Panc1 (cell line): ENCODE data around the gene B4GALT1. TPM values are rescaled to one million over a fixed set of nuclear protein-coding genes. Genes with fewer than 3 reads are reported as not detected.

Experiments
- ATAC-seq: fragments of 200-7000 bp; cut with Tn5 transposase; 2 replicates; pipeline ENCODE4 v1.9.1; 2020; ENCODE audit warnings: mild to moderate bottlenecking, moderate library complexity
- BruUV-seq: library from RNA; stranded (reverse); fragments of 400-500 nt; replicated peaks from 2 replicates; lab custom pipeline; 2021; lab: Mats Ljungman, UMichigan
- CTCF ChIA-PET: fragments of 300-600 bp; sonication (Branson Sonifier 250); formaldehyde crosslinking; loops from one replicate; lab custom pipeline; 2022; ENCODE audit warnings: antibody characterized with exemption; lab: Charles Lee
- POLR2A ChIA-PET: fragments of 300-600 bp; sonication (Branson Sonifier 250); formaldehyde crosslinking; loops from one replicate; lab custom pipeline; 2022; ENCODE audit warnings: antibody characterized with exemption; lab: Charles Lee
- DNase-seq: peaks from one replicate; pipeline ENCODE4 v3.0.0-alpha.2; 2010; ENCODE audit warnings: low read depth, low spot score
- H3K27ac ChIP-seq: 2 replicates; pipeline ENCODE4 v1.5.1; 2011; ENCODE audit warnings: mild to moderate bottlenecking, low read length, inconsistent platforms
- H3K27me3 ChIP-seq: fragments of 200-500 bp; sonication (Bioruptor generic); 2 replicates; pipeline ENCODE4 v1.6.0; 2014; ENCODE audit warnings: low read length, inconsistent platforms; ENCODE audit not compliant: control insufficient read depth, insufficient read depth
- H3K36me3 ChIP-seq: fragments of 200-500 bp; sonication (Bioruptor generic); 2 replicates; pipeline ENCODE4 v1.5.1; 2014; ENCODE audit warnings: inconsistent platforms, mild to moderate bottlenecking, low read length, moderate library complexity; ENCODE audit not compliant: control insufficient read depth, insufficient read depth
- H3K4me1 ChIP-seq: 2 replicates; pipeline ENCODE4 v1.5.1; 2011; ENCODE audit warnings: inconsistent platforms, mild to moderate bottlenecking, low read length, moderate library complexity; ENCODE audit not compliant: control insufficient read depth, insufficient read depth
- H3K4me3 ChIP-seq, 2 experiments: 2 replicates each; pipeline ENCODE4 v1.5.1; 2011 to 2012; ENCODE audit warnings: low read depth in 2 of 2, low read length in 2 of 2, mild to moderate bottlenecking in 2 of 2, inconsistent platforms in 1 of 2, moderate library complexity in 1 of 2
- H3K9me3 ChIP-seq: fragments of 200-500 bp; sonication (Bioruptor generic); 2 replicates; pipeline ENCODE4 v1.5.1; 2014; ENCODE audit warnings: low read depth, mild to moderate bottlenecking, inconsistent platforms, low read length, moderate library complexity; ENCODE audit not compliant: control insufficient read depth, insufficient read depth
- CTCF ChIP-seq: fragments of 450-650 bp; IDR thresholded peaks from 2 replicates; pipeline ENCODE4 v1.5.1; 2017; ENCODE audit warnings: mild to moderate bottlenecking
- POLR2AphosphoS5 ChIP-seq: IDR thresholded peaks from 2 replicates; pipeline ENCODE4 v1.6.1; 2012; ENCODE audit warnings: mild to moderate bottlenecking, low read depth, low read length, moderate library complexity
- REST ChIP-seq, 2 experiments: IDR thresholded peaks; 2 replicates each; pipeline ENCODE4 v1.6.1; 2011 to 2012; ENCODE audit warnings: low read depth in 2 of 2, control low read depth in 1 of 2, low read length in 1 of 2, mild to moderate bottlenecking in 1 of 2, moderate library complexity in 1 of 2; ENCODE audit not compliant: insufficient read depth in 1 of 2
- SIN3A ChIP-seq: IDR thresholded peaks from 2 replicates; pipeline ENCODE4 v1.6.1; 2012; ENCODE audit warnings: low read depth, mild to moderate bottlenecking, low read length, moderate library complexity, borderline replicate concordance; ENCODE audit not compliant: insufficient read depth
- TCF7L2 ChIP-seq: IDR thresholded peaks from 2 replicates; pipeline ENCODE4 v1.6.1; 2011; ENCODE audit warnings: mild to moderate bottlenecking, low read depth, low read length, inconsistent platforms
- in situ Hi-C: cut with HindIII; loops from 2 replicates; pipeline ENCODE4 v1.10.0; 2016; ENCODE audit warnings: low sequenced_read_pairs, low pct_unique_long_range_greater_than_20kb
- intact Hi-C: fragments of 100-400 bp; cut with micrococcal nuclease; formaldehyde crosslinking; loops from one replicate; pipeline ENCODE4 v1.10.0; 2022; ENCODE audit not compliant: unreplicated experiment
- total RNA-seq: library from RNA; stranded (reverse); gene quantifications from one replicate; pipeline ENCODE4 v1.2.1, GENCODE V29; 2021; ENCODE audit not compliant: unreplicated experiment

Gene B4GALT1
- total RNA-seq, 1 experiment from 2014 or later = 57.4 TPM

GRCh38 chr9:33190021-33190705 is 23.0 kb upstream of the B4GALT1 start:
- intact Hi-C loops (no loop called here), in situ Hi-C loops (no loop called here)
- ChIA-PET CTCF (interaction anchor here (1.1 kb wide), 1 partner anchor 39 kb away, joined by 8 read pairs; no protein-coding TSS in a partner anchor), POLR2A (no interaction called here)
- no peaks in the 10 kb centered on the region for H3K4me1 ChIP-seq
- H3K27me3 ChIP-seq = no peaks in the 10 kb centered on the region; the same call in 1 of the 2 replicates
- TF ChIP-seq TCF7L2 (no peak), REST (IDR thresholded peaks at IDR 0.05; ENCODE audit: insufficient read depth in 1 of 2, low read depth in 2 of 2, low read length in 1 of 2) (no peak)
- no peak for ATAC-seq
- H3K9me3 ChIP-seq = no peaks in the 10 kb centered on the region
- no peaks in the 10 kb centered on the region for H3K36me3 ChIP-seq
- H3K27ac ChIP-seq = no peak overlapping the region
- BruUV-seq = no TSS peak
- no peak overlapping the region for H3K4me3 ChIP-seq
- no peak for DNase-seq

- Histone ChIP-seq H3K4me1 (no peaks in the 10 kb centered on the region), H3K27ac (no peak overlapping the region), H3K9me3 (no peaks in the 10 kb centered on the region), H3K27me3 (peaks cover 4% of the 10 kb centered on the region; the same call in 1 of the 2 replicates), H3K4me3 (no peak overlapping the region), H3K36me3 (no peaks in the 10 kb centered on the region)
- in situ Hi-C loops (no loop called here), intact Hi-C loops (no loop called here)
- ATAC-seq (no peak), DNase-seq (no peak)
- BruUV-seq = no TSS peak
- ChIA-PET POLR2A (no interaction called here), CTCF (no interaction called here)
- TF ChIP-seq POLR2AphosphoS5 = no peak
- no peak for TF ChIP-seq CTCF
- TF ChIP-seq SIN3A = no peak
- no peak for TF ChIP-seq REST (IDR thresholded peaks at IDR 0.05; ENCODE audit: insufficient read depth in 1 of 2, low read depth in 2 of 2, low read length in 1 of 2)
- no peak for TF ChIP-seq TCF7L2
These were observed 22.2 kb upstream of the B4GALT1 start for GRCh38 chr9:33189331-33189791.
